Measurements from ENCODE around the gene CEP97.

CEP97 gene

GRCh38 chr3:101779047-101779821, 54.8 kb downstream of the CEP97 start, which contains the start of gene NXPE3:
TSS of gene NXPE3 (plus strand) at chr3:101779211. CDS start at chr3:101785597, 6,386 bp downstream.
- peak; percentile 86 to 90 for DNase-seq

DNA sequence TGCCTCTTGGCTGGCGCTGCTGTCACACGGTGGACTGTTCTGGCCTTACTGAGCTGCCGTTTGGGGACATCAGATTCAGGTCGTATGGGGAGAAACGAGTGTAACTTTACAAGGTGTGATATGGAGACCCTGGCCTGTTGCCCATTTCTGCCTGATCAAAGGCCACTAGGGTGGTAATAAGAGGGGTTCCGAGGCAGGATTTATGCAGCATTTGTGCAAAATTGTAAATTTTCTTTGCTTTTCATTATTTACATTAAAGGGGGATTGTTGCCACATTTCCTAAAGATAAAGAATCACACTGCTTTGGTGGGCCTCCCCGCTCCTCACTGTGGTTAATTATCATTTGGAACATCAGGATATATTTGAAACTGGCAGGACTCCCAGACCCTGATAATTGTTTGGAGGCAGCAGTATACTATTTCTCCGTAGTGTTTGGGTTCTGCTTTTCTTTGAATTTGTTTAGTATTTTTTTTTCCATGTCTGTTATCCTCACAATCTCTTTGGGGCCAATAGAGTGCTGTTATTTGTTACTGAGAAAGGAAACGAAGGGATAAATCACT, 55.5 kb downstream of the CEP97 start:
- DNase-seq: no peak

DNA sequence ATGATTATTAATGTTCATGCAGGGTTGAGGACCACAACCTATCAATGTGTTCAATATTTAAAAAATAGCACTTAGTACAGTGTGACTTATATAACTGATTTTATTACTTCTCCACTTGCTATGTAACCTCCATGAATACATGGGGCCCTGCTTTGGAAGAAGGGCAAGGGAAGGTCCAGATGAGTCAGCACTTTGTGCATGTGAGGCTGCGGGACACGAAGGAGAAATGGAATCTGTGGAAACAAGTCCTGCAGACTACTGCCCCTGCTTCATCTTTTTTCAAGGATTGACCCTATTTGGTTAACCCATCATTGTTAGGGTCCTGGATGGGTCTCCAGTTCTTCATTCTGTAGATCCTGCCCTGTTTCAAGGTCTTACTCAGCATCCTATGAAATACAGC, 56.2 kb downstream of the CEP97 start:
- no peak for DNase-seq

DNA sequence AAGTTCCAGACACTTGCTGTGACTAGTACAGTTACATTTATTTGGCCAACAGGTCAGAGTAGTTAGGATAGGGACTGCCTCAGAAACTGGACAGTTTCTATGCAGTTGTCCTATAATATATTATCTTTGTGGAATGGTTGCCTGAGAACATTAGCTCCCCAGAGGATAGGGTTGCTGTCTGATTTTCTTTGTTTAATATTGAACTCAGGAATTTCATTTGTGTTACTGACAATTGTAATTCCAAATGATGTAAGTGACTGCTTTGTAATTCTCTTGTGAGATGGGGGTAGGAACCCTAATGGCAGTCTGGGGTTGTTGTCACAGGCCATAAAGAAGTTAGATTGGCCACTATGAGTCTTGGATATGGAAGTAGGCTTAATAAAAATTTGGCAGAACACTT, 56.8 kb downstream of the CEP97 start:
- no peak for DNase-seq

DNA sequence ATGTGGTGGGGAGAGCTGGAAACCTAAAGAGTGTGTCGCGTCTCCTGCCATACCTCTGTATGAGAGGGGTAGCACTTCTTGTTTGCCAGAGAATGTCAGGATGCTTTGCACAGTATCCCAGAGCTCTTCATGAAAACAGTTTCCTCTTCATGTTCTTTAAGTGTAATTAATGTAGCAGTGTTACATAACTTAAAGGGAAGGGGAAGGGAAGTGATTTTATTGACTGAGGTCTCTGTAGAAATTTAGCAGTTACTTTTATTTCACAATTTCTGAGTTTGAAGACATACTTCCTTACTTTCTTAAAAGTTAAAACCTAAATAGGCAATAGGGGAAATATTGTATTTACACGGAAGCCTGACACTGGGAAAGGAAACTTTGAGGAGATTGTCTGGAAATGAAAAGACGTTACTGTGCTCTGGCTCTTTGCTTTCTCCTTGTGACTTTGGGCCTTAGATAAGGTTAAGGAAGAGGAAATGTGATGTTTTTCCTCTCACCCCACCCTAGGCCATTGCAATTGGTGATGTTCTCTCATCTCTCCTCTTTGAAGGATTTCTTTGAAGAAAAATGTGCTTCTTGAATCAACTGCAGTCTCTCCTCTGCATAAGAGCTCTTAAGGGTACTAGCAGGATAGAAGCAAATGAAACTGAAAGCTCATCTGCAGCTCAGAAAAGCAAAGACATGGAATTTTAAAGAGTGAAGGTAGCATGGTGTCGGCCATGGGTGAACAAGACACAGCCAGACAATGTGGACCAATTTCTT, 60.6 kb downstream of the CEP97 start:
- DNase-seq: peak; percentile 55 to 59

DNA sequence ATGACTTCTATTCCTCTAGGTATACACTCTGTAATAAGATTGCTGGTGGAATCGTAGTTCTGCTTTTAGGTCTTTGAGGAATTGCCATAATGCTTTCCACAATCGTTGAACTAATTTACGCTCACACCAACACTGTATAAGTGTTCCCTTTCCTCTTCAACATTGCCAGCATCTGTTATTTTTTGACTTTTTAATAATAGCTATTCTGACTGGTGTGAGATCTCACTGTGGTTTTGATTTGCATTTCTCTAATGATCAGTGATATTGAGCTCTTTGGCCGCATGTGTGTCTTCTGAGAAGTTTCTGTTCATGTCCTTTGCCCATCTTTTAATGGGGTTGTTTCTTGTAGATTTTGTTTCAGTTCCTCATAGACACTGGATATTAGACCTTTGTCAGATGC, 67.4 kb downstream of the CEP97 start:
- DNase-seq: no peak

- DNase-seq: no peak
Measured at GRCh38 chr3:101796077-101796680, 71.8 kb downstream of the CEP97 start.

DNA sequence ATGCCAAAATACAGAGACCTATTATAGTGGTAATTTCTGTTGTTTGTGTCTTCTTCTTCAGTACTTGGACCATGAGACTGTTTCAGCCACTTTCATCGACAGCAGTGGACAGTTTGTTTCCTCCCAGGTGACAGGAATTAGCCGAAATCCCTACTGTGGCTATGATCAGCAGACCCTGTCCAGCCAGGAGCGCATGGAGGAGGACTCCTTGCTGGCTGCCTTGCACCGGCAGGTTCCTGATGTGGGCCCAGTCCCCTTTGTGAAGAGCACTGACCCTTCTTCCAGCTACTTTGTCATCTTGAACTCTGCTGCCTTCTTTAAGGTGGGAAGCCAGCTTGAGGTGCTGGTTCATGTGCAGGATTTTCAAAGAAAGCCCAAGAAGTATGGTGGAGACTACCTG, 76.8 kb downstream of the CEP97 start:
- no peak for DNase-seq

GRCh38 chr3:101802179-101802578, 77.8 kb downstream of the CEP97 start:
- DNase-seq: no peak

- DNase-seq: peak; percentile 75 to 91
Measured at GRCh38 chr3:101803173-101803782, 78.9 kb downstream of the CEP97 start.

DNA sequence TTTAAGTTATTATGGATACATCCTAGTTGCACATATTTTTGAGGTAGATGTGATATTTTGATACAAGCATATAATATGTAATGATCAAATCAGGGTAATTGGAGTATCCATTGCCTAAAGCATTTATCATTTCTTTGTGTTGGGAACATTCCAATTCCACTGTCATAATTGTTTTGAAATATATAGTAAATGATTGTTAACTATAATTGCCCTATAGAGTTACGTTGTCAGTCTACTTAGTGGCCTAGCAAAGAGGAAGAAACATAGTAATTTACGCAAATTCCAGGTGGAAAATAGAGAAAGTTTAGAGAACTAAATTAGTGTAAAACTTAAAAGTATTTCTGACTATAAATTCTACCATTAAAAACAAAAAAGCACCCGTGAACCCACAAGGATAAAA, 79.5 kb downstream of the CEP97 start:
- no peak for DNase-seq

DNA sequence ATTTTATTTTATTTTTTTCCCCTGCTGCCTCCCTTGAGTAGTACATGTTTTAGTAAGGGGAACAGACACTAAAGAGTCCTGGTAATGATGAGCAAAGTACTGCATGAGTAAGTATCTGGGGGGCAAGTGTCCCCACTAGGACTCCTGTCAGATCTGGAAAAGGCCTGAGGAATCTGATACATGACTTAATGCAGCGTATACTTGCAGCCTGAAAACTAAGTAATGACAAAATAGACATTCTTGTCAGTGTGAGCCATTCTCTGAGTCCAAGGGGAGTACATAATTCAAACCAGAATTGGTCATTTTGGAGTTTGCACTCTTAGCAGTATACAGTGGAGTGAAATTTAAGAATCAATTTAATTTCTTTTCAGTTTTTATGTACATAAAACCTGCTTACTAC, 82.1 kb downstream of the CEP97 start:
- DNase-seq: no peak

DNA sequence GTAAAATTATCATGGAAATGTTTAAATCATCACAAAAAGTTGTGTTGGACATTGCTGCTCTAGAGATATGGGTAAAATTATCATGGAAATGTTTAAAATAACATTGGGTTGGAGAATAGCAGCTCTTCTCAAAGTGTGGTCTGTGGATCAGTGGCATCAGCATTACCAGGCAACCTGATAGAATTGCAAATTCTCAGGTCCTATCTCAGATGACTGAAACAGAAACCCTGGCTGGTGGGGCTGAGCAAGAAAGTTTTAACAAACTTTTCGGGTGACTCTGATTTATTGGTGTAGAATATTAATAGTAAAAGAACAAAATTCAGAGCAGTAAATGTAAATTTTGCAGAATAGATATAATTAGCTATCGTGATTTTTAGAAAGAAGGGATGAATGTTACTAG, 83.5 kb downstream of the CEP97 start:
- DNase-seq: no peak

DNA sequence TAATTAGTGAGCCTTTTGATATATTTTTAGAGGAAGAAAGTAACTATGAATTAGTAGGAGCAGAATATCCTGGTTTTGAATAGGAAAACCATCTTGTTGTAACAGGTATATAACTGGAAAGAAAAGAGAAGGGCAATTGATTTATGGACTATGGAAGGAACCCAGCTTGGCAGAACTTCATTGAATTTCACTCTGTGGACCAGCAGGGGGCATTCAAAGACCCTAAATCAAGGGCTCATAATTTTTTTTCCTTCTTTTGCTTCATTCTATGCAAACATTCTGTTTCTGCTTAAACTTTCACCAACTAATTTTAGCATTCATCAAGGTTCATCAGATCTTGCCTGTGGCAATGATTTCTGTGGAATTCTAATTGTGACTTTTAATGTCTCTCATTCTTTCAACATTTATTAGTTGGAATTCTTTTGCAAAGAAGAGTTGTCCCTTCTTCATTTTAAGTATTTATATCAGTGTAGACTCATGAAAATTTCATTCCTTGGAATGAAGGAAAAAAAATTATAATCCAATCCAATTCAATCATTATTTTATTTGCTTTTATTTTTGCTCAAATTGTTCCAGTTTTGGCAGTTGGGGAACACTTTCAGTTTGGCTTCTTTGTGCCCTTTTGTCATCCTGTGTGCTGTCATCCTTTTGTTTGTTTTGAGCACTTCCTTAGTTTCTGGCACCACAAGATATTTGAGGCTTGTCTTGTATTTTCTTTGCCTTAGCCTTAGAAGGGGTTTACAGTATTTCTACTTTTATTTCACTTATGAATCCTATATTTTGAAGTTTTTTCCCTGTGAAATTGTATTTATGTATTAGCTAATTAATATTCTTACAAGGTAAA, 85.0 kb downstream of the CEP97 start:
- peak; percentile 68 to 83 for DNase-seq

DNA sequence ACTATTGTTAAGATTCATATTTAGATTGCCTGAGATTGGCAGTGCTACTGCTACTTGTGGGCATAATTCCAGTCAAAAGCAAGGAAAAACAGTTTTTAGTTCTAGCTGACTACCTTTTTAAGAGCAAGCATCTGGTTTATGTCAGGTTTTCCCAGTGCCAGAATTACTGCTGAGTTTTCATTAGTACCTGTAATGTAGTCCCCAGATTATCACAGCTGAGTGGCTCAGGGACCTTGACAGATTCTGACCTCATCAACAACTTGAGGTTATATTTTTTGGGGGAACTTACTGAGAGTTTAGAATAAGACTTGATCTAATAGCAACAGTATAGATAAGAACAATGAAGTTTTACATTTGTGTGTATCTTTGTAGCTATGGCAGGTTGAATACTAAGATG, 85.6 kb downstream of the CEP97 start:
- no peak for DNase-seq

DNA sequence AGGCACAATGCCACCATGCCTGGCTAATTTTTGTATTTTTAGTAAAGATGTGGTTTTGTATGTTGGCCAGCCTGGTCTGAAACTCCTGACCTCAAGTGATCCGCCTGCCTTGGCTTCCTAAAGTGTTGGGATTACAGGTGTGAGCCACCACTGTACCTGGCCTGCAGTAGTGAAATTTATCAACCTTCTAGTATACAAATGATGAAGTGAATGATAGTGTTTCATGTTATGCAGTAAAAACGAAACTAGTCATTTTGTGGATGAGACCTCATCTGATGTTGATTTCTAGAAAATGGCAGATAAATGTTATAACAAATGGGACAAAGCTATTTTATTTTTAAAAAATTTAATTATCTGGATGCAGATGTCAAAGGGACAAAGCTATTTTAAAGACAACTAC, 87.5 kb downstream of the CEP97 start:
- no peak for DNase-seq

DNA sequence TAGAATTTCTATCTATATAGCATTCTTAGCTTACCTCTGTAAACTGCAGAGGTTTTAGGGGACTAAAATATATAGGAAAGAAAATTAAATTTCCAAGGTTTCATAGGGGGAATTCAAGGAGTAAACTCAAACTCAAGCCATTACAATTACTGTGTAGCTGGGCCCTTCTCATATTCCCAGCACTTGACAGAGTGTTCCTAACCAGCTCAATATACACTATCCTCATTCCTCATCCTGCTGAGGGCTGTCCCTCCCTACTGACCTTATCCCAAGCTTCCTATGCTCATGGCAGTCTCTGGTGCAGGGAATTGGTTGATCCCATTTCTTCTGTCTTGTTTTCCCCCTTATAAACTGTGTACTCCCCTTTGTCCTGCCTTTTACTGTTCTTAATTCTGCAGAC, 88.5 kb downstream of the CEP97 start:
- DNase-seq: no peak

DNA sequence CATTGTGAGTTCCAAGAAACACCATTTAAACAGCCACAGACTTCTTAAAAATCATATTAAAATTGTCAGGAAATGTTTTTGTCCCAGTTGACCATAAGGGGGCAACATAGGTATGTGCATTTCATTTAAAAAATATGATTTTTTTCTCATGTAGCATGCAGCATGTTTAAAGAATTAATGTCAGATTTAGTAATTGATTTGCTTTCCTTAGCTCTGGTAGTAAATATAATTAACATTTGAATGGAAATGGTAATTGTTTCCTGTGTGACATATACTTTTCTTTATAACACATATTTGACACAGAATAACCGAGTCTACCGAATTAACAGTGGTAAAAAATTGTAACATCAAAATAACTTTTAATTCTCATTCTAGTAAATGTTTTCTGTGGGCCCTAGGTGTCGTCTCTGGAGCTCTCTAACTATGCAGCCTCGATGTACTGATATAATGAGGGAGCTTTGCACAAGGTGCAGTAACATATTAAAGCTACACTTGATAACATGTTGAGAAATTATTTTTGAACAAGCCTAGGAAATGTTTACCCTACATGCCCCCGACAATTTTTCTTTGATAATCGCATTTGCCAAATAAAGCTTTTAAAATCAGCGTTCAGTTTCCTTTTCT, 89.5 kb downstream of the CEP97 start:
- peak; percentile 55 to 62 for DNase-seq

DNA sequence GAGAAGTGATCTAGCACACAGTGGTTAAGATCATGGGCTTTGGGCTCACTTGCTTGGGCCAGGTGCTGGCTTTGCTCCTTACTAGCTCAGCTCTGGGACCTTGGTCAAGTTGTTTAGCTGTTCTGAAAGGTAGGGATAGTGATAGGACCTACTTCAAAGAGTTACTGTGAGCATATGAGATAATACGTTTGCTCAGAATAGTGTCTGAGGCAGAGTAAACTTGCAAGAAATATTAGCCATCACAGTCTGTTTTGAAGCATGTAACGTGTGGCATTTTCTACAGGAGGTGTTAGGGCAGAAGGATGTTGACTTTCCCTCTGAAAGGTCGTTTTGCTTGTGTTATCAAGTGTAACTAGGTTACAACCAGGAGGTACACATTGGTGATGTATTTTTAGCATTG, 90.4 kb downstream of the CEP97 start:
- DNase-seq: no peak

DNA sequence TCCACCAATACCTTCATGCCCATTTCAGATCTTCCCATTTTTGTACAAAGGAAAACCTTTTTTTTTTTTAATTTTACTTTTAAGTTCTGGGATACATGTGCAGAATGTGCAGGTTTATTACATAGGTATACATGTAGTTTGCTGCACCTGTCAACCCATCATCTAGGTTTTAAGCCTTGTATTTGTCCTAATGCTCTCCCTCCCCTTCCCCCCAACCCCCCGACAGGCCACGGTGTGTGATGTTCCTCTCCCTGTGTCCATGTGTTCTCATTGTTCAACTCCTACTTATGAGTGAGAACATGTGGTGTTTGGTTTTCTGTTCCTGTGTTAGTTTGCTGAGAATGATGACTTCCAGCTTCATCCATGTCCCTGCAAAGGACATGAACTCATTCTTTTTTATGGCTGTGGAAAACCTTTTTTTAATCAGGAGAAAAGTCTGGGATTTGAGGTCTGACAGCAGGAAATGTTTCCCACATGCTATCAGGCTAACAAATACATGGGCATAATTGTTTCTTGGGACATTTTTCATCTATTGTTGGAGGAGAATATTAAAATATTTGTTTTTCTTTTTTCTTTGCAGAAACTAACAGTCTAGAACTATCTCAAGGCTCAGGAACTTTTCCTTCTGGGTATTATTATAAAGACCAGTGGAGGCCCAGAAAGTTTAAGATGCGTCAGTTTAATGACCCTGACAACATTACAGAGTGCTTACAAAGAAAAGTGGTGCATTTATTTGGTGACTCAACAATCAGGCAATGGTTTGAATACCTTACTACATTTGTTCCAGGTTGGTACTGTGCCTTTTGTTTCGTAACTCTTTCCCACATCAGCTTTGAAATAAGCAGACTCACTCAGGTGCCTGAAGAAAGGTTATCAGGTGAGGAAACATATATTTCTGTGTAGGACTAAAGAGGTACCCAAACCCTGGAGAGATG, 92.1 kb downstream of the CEP97 start:
- no peak for DNase-seq

DNA sequence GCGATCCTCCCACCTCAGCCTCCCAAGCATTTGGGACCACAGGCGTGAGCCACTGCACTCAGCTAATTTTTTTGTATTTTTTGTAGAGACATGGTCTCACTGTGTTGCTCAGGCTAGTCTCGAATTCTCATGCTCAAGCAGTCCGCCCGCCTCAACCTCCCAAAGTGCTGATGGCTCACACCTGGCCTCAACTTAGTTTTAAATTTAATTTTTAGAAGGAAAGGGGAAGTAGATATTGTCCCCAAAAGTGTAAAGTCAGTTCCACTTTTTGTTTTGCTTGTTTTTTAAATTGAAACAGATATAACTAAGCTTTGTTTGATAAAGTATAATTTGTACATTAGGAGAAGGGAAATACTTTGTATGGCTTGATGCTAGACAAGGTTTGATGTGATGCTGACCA, 93.6 kb downstream of the CEP97 start:
- DNase-seq: peak in 1 of 2 experiments; percentile 10

Data from Kasumi-1 (cell line).